NCI-H774 (cell line): ENCODE measurements around the gene JPT1.
"Not testable (repeated sequence)": the region's sequence is repeated elsewhere in the genome, so short reads cannot be mapped to it uniquely, and the experiment has no call there.

Experiments used
- DNase-seq: peaks from one replicate; lab custom pipeline; 2025; lab: John Stamatoyannopoulos, UW

JPT1 gene, protein sequence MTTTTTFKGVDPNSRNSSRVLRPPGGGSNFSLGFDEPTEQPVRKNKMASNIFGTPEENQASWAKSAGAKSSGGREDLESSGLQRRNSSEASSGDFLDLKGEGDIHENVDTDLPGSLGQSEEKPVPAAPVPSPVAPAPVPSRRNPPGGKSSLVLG

DNA sequence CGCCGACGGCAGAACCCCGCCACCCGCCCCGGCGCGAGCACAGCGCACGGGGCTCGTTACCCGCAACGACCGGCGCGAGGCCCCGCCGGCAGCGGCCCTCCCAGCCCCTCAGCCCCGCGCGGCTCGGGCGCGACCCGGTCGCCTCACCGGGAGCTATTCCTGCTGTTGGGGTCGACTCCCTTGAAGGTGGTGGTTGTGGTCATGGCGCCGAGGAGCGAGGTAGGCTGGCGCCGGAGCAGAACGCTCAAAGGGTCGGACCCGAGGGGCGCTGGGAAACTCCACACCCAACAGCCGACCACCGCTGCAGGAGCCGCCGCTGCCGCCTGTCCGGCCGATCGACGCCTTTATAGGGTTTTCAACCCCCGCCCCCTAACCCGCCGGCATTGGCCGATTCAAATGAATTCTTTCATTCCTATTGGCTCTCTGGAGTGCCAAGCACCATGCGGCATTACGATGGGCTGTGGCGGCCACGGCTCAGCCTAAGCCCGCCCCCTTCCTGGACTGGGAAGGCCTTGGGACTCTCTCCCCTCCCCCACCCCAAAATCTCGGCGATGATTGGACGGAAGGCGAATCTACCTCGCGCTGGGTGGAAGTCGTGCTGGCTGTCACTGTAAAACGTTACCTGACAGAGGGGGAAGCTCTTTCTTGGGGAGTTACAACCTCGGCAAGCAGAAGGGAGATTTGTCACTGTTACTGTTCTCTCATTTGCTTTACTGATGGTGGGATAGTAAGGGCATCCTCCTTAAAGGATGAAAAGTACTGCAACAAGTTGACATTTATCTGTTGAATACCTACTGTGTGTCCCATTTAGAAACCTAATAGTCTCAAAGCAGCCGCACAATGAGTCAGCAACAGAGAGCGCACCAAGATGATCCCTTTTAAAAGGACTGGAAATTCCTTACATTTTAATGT lies at the start of gene JPT1:
TSS of gene JPT1 (minus strand) at position 318 of the 912 bp plus-strand sequence. CDS start at position 203, 115 bp downstream.
- peak; percentile 100 for DNase-seq

DNA sequence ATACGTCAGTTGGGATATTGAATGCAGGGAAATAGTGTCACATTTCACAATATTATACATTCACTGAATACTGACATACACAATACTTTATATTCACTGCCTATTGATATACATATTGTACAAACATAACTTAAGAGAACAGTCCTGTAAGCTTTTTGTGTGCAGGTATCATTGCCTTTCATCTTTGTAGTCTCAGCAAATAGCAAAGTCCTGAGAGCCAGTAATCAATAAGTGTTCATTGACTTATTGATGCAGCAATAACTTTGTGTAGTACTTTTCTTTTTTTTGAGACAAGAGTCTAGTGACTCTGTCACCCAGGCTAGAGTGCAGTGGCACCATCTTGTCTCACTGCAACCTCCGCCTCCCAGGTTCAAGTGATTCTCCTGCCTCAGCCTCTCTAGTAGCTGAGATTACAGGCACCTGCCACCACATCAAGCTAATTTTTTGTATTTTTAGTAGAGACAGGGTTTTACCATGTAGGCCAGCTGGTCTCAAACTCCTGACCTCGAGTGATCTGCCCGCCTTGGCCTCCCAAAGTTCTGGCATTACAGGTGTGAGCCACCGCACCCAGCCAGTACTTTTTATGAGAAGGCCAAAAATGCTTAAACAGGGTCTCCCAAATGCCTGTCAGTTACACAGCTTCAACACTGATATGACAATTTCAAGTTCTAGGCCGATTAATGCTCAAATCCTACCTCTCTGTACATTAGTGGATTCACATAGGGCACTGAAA lies 45.7 kb upstream of the JPT1 start:
- no peak for DNase-seq

DNA sequence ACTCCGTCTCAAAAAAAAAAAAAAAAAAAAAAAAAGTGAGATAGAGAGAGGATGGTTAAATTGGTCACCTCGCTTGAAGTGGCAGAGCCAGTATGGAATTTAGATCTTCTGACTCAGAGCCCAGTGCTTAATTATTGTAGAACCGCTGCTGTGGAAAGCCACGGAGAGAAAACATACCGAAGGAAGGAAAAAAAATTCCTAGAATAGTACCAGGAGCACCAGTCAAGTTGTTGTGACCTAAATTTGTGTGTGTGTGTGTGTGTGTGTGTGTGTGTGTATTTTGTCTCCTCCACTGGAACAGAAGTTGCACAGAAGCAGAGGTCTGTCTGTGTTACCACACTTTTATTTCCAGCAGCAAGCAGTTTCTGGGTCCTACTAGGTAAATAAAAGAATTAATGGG lies 40.6 kb upstream of the JPT1 start:
- no peak for DNase-seq

DNA sequence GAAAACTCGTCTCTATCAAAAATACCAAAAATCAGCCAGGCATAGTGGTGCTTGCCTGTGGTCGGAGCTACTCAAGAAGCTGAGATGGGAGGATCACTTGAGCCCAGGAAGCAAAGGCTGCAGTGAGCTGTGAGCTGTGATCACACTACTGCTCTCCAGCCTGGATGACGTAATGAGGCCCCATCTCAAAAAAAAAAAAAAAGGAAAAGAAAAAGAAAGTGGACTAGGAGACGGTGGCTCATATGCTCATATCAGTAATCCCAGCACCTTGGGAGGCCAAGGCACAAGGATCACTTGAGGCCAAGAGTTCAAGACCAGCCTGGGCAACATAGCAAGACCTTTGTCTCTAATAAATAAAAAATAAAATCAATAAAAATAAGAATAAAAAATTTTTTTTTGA lies 37.3 kb upstream of the JPT1 start:
- DNase-seq = no peak

DNA sequence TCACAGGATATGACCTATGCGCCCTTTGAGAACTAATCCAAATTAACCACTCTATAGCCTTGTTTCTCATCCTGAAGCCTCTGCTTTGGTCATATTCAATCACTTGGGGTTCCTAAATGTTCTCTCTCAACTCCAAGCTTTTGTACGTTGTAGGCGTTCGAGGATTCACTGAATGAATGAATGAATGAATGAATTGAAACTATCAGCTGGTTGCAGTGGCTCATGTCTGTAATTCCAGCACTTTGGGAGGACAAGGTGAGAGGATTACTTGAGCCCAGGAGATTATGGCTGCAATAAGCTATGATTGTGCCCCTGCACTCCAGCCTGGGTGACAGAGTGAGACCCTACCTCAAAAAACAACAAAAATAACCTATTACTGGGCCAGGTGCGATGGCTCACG lies 34.3 kb upstream of the JPT1 start:
- no peak for DNase-seq

DNA sequence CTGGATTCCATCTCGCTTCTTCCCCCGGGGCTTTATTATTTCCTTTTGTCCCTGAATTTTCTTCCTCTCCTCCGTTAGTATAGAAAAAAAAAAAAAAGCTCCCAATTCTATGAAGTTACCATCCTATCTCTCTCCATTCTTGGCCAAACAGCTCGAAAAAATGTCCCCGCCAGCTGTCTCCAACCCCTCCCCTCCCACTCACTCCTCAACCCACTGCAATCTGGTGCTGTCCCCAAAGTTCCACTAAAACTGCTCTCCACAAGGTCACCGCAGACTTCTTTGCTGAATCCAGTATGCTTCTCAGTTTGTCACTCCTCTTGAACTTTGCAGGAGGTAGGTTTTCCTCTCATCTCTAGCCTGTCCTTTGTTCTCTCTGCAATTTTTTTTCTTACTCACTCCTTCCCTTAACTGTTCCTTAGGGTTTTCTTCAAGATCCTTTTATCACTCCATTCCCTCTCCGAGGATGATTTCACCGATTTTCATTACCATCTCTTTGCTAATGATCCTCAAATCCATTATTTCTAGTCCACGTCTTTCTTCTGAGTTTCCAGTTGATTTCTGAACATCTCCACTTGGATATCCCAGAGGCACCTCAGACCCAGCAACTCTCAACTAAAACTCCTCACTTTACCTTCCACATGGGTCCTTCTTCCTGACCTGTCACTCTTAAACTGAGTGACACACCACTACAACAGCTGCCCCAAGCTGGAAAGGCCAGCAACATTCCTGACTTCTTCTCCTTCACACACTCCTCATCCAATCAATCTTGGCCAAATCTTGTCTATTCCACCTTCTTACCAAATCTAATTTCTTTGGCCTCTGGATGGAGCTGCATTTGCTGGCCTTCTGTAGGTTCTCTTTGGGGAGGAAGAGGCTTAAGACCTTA lies 29.9 kb upstream of the JPT1 start:
- no peak for DNase-seq

DNA sequence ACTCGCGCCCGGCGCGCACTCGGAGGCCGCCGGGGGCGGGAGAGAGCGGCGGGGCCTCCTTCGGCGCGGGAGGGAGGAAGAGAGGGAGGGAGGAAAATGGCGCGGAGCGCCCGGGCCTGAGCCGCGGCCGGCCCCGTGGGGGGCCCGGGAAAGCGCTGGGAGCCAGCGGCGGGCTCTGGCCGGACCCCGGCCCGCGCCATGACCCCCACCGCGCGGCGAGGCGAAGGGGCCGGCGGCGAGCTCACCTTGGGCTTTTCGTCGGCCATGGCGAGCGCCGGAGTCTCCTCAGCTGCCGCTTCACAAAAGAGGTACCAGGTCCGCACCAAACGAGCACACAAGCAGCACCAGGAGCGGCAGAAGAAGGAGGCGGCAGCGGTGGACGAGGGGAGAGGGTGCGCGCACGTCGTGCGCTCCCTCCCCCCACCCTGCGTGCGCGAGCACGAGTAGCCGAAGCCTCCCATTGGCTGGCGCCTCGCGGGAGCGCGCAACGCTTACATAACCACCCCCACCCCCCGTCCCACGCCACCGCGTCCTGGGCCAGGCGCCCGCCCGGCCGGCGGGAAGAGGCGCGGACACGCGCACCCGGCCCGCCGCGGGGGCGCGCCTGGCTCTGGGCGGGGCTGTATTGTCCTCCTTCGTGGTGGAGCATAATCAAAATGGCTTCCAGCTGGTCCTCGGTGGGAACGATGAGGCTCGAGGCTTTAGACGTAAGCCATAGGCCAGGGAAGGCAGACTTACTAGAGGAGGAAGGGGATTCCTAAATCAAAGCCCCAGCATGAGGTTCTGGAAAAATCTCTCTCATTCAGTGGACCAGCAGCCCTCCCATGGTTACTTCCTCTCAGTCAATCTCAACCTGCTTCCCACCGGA lies 28.5 kb upstream of the JPT1 start, which contains the start of gene SUMO2:
TSS of gene SUMO2 (minus strand) at position 391 of the 868 bp plus-strand sequence. CDS start at position 266, 125 bp downstream.
- peak; percentile 99 for DNase-seq

DNA sequence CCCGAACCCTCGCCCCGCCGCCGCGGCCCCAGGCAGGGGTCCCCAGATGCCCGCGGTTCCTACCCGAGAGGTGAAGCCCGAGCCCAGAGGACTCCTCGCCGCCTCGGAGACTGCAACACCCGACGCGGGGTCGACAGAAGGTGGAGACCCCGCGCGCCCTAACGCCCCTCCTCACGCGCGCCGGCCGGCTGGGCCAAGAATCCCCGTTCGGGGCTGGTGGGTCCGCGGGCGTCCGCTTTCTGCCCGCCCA lies 27.9 kb upstream of the JPT1 start:
- DNase-seq = no peak

DNA sequence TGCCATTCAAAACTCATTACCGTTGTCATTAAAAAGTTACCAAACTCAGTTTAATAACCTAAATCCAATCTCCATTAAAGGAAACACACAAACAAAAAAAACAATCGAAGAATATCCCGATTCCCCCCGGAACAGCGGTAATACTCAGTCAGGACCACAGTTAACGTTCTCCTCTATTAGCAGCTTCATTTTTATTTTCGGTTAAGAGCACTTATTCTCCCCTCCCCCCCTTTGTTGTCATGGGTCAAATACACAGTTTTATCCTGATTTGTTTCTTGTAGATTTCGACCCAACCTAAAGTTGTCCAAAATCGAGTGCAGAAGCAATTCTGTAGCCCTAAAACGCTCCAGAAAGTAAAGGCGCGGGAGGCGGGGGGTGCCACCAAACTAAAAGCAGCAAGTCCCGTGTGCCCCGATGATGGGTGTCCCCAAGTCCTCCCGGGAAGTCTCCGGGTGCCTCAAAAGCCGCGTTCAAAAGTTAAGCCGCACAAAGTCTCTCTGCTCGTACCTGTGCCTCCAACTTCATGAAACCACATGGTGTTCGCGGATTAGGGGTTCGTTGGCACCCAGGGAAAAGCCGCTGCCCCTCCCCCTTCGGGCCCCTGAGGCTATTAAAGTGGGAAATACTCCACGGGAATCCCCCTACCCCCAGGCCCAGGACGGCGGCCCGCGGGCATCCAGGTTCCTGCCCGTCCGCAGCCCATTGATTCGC lies 27.5 kb upstream of the JPT1 start:
- DNase-seq = peak; percentile 18

DNA sequence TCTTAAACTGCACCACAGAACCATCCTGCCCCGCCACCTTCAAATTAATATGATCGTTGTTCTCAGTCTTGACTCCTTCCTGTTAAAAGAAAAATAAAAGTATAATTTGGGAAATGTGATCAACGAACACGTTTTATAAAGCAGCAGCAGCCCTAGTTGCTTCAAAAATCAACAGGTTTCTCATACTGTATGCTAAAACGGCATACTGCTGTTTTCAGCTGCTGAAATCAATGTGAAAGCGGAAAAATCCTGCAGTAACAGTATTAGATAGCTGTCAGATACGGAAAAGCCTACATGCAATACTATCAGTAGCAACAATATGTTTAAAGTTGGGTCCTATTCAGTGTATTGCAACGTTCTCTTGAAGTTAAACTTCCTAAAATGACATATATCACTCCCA lies 26.8 kb upstream of the JPT1 start:
- DNase-seq = no peak

DNA sequence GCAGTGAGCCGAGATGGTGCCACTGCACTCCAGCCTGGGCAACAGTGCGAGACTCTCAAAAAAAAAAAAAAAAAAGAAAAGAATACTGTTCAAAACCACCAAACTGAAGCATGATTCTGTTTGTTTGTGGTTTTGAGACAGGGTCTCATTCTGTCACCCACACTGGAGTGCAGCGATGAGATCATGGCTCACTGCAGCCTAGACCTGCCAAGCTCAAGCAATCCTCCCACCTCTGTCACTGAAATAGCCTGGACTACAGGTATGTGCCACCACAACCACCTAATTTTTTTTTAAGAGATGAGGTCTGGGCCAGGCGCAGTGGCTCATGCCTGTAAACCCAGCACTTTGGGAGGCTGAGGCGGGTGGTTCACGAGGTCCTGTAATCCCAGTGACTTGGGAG lies 24.1 kb upstream of the JPT1 start:
- no peak for DNase-seq

DNA sequence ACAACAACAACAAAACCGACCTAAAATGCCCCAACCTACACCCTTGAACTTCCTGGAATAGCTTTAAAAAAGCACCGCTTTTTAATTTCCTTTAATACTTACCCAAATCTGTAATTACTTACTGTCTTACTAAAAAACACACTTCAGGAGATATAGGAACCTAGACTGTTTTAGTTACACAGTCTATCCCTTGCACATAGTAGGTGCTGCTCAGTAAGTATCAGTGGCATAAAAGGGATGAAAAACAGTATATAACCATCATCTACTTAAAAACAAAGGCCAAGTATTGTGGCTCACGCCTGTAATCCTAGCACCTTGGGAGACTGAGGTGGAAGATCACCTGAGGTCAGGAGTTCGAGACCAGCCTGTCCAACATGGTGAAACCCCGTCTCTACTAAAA lies 22.3 kb upstream of the JPT1 start:
- no peak for DNase-seq

DNA sequence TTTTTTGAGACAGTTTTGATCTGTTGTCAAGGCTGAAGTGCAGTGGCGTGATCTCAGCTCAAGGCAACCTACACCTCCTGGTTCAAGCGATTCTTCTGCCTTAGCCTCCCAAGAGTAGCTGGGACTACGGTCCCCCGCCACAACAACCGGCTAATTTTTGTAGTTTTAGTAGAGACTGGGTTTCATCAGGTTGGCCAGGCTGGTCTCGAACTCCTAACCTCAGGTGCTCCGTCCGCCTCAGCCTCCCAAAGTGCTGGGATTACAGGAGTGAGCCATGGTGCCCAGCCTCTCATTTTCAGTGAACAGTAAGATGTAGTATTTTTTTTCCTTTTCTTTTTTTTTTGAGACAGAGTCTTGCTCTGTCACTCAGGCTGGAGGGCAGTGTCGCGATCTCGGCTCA lies 20.7 kb upstream of the JPT1 start:
- no peak for DNase-seq

DNA sequence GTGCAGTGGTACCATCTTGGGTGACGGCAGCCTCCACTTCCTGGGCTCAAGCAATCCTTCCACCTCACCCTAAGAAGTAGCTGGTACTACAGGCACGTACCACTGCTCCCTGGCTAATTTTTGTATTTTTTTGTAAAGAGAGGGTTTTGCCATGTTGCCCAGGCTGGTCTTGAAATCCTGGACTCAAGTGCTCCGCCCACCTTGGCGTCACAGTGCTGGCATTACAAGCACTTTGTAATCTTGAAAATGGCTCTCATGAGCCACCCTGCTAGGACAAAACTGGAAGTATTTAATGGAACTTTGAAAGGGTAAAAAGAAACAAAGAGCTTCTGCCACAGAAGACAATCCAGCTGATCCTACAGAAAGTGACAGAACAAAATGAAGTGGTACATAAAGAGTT lies 19.2 kb upstream of the JPT1 start:
- DNase-seq = no peak

DNA sequence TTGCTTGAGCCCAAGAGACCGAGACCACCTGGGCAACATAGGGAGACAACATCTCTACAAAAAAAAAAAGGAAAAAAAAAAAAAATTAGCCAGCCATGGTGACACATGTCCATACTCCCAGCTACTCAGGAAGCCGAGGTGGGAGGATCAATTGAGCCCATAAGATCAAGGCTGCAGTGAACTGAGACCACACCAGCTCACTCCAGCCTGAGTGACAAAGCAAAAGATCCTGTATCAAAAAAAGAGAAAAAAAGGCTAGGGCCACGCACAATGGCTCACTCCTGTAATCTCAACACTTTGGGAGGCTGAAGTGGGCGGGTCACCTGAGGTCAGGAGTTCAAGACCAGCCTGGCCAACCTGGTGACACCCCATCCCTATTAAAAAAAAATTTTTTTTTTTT lies 14.7 kb upstream of the JPT1 start:
- DNase-seq = no peak

DNA sequence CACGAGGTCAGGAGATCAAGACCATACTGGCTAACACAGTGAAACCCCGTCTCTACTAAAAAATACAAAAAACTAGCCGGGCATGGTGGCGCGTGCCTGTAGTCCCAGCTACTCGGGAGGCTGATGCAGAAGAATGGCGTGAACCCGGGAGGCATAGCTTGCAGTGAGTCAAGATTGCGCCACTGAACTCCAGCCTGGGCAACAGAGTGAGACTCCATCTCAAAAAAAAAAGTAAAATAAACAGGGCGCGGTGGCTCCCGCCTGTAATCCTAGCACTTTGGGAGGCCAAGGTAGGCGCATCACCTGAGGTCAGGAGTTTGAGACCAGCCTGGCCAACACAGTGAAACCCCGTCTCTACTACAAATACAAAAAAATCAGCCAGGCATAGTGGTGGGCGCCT lies 10.3 kb upstream of the JPT1 start:
- DNase-seq = not testable (repeated sequence)

DNA sequence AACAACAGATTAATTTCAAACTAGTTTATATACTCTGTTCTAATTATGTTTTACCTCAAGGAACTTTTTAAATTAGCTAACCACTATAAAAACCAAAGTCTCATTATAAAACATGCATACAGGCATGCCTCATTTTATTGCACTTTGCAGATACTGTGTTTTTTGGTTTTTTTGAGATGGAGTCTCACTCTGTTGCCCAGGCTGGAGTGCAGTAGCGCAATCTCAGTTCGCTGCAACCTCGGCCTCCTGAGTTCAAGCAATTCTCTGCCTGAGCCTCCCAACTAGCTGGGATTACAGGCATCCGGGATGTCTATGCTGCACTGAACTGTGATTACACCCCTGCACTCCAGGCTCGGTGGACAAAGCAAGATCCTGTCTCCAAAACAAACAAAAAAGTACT lies 8.8 kb upstream of the JPT1 start:
- DNase-seq = no peak

DNA sequence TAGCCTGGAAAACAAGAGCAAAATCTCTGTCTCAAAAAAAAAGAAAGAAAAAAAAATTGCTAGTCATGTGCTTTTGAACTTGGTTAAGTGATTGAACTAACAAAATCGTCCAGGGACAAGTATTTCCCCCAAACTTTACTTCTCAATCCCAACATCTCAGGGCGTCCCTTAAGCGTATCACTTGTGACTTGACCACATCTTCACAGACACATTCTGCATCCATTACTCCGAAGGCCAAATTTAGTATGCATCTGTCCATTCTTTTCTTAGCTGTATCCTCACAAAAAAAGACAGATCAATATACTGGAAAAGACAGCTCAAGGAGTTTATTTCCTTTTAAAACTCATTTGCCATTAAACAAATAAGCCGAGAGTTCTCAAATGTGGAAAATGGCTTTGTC lies 5.9 kb upstream of the JPT1 start:
- no peak for DNase-seq

DNA sequence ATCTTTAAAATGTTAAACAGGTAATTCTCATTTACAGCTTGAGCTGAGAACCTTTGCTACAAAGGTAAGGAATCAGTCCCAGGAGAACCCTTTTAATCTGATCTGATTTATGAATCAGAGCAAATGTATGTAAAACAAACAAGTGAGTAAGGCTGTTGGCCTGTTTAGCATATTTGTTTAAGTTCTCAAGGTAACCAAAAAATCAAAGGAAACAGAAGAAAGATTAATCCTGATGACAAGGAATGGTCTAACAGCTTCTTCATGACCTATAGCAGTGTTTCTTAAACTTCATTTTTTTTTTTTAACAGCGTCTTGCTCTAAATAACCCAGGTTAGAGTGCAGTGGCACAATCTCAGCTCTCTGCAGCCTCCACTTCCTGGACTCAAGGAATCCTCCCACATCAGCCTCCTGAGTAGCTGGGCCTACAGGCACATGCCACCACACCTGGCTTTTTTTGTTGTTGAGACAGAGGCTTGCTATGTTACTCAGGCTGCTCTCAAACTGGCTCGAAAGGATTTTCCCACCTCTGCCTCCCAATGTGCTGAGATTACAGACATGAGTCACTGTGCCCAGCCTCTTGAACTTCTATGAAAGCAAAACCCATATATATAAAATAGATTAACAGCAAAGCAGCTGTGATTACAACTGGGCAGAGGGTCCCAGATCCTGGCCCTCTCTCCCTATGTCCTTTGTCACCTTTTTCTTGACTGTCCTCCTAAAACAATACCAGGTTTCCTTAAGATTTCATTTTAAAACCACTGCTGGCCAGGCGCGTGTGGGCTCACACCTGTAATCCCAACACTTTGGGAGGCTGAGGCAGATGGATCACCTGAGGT lies 5.1 kb upstream of the JPT1 start:
- DNase-seq = no peak

DNA sequence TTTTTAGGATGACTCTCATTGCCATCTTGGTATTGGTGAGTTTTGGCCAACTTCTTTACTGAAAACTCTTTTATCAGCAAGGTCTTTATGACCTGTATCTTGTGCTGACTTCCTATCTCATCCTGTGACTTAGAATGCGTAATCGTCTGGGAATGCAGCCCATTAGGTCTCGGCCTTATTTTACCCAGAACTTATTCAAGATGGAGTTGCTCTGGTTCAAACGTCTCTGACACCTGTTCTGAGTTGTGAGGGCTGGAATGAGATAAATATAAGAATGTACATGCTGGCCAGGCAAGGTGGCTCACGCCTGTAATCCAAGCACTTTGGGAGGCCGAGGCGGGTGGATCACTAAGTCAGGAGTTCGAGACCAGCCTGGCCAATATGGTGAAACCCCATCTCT lies 4.2 kb upstream of the JPT1 start:
- DNase-seq = not testable (repeated sequence)
